ENCODE results near the gene GOLGA6L7. TPM values are rescaled to one million over a fixed set of nuclear protein-coding genes. Genes with fewer than 3 reads are reported as not detected.
A peak's percentile ranks its signal among the peaks of the same experiment; 100 is the strongest.
"Not testable (repeated sequence)": the region's sequence is repeated elsewhere in the genome, so short reads cannot be mapped to it uniquely, and the experiment has no call there.

GOLGA6L7 gene
- polyA plus RNA-seq, 4 donors, result 0.03 TPM; not detected in 3

DNA sequence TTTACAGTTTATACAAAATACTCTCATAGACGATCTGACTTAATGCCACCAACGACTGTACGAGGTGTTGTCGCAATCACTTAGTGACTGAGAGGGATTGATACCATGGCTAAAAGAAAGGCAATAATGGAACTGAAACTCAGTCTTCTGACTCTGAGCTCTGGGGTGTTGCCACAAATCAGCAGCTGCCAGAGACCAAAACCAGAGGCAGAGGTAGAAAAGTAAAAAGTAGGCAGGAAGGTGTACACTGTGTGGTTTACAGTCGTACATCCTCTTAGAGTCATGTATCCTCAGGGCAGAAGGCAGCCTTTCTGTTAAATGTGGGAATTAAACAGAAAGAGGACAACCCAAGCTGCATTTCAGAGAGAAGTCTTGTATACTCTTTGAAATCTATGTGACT is 1.2 kb downstream of the GOLGA6L7 start:
- FAIRE-seq; H3K9me3 ChIP-seq (ENCODE audit: control insufficient read depth in 2 of 2, insufficient read depth in 1 of 2, low read depth in 1 of 2, low read length in 1 of 2); H3K27ac ChIP-seq (ENCODE audit: low read depth in 1 of 3, low read length in 2 of 3); H3K4me1 ChIP-seq (ENCODE audit: control insufficient read depth in 3 of 3, insufficient read depth in 2 of 3, low read depth in 1 of 3, low read length in 2 of 3); H3K27me3 ChIP-seq (ENCODE audit: control insufficient read depth in 3 of 3, insufficient read depth in 3 of 3, low read length in 3 of 3); H3K4me3 ChIP-seq (ENCODE audit: low read depth in 1 of 3, low read length in 3 of 3); DNase-seq; H3K36me3 ChIP-seq (ENCODE audit: control insufficient read depth in 3 of 3, insufficient read depth in 2 of 3, low read depth in 1 of 3, low read length in 3 of 3): not testable (repeated sequence)
- WGBS, 3 donors, result 64 to 75% (median 74%) methylated on average over 5 of the region's 5 CpGs

DNA sequence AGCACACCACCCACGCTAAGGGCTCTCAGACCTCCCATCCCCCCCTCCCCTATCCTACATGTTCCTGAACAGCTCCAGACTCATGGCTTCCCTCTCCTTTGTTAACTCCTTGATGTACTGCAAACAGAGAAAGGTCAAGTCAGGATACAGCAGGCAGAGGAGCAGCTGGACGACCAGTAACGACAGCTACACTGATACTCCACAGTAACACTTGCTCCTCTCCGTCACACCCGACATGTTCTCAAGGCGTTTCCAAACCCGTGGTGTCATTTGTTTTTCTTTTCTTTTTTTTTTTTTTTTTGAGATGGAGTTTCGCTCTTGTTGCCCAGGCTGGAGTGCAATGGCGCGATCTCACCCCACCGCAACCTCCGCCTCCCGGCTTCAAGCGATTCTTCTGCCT is 4.3 kb downstream of the GOLGA6L7 start:
- 55 to 78% (median 59%) methylated on average over 4 to 8 of the region's 14 CpGs for WGBS, 3 donors
- H3K27me3 ChIP-seq (ENCODE audit: control insufficient read depth in 3 of 3, insufficient read depth in 3 of 3, low read length in 3 of 3); H3K9me3 ChIP-seq (ENCODE audit: control insufficient read depth in 2 of 2, insufficient read depth in 1 of 2, low read depth in 1 of 2, low read length in 1 of 2); H3K36me3 ChIP-seq (ENCODE audit: control insufficient read depth in 3 of 3, insufficient read depth in 2 of 3, low read depth in 1 of 3, low read length in 3 of 3); H3K4me1 ChIP-seq (ENCODE audit: control insufficient read depth in 3 of 3, insufficient read depth in 2 of 3, low read depth in 1 of 3, low read length in 2 of 3); FAIRE-seq; DNase-seq; H3K27ac ChIP-seq (ENCODE audit: low read depth in 1 of 3, low read length in 2 of 3); H3K4me3 ChIP-seq (ENCODE audit: low read depth in 1 of 3, low read length in 3 of 3): not testable (repeated sequence)

DNA sequence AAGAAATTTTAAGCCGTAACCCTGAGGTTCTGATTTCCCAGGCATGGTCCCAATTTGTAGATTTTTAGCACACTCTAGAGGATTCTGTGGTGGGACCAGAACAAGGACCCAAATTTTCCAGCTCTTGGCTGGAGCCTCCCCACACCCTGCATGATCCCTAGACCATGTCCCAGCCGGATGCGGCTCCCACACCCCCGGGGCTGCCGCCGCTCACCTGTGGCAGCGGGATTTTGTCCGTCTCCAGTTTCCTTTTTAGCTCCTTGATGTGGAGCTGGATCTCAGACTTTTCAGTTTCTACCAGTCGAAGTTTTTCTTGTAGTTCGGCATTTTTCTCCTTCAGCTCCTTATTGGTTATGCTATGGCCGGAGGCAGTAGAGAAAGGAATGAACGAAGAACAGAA is 4.9 kb downstream of the GOLGA6L7 start:
- not testable (repeated sequence) for H3K27ac ChIP-seq (ENCODE audit: low read depth in 1 of 3, low read length in 2 of 3); FAIRE-seq; DNase-seq; H3K9me3 ChIP-seq (ENCODE audit: control insufficient read depth in 2 of 2, insufficient read depth in 1 of 2, low read depth in 1 of 2, low read length in 1 of 2); H3K4me3 ChIP-seq (ENCODE audit: low read depth in 1 of 3, low read length in 3 of 3); H3K4me1 ChIP-seq (ENCODE audit: control insufficient read depth in 3 of 3, insufficient read depth in 2 of 3, low read depth in 1 of 3, low read length in 2 of 3); H3K27me3 ChIP-seq (ENCODE audit: control insufficient read depth in 3 of 3, insufficient read depth in 3 of 3, low read length in 3 of 3); H3K36me3 ChIP-seq (ENCODE audit: control insufficient read depth in 3 of 3, insufficient read depth in 2 of 3, low read depth in 1 of 3, low read length in 3 of 3)
- WGBS, 3 donors, result 92 to 96% (median 95%) methylated on average over 12 of the region's 12 CpGs

DNA sequence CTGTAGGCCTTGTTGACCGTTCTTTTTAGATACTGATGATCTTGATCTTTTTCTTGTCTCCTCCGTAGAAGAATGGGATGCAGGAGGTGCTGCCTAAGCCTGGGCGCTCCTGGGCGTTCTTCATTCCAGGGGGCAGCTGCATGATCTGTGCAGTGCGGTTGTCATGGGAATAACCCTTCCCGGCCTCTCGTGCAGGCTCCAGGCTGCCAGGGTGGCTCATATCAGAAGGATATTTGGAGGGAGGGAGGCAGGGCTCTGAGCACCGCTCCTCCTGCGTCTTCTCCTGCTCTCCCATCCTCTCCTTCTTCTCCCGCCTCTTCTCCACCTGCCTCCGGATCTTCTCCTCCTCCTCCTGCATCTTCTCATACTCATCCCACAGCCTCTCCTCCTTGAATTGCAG is 6.2 kb downstream of the GOLGA6L7 start:
- FAIRE-seq; DNase-seq; H3K36me3 ChIP-seq (ENCODE audit: control insufficient read depth in 3 of 3, insufficient read depth in 2 of 3, low read depth in 1 of 3, low read length in 3 of 3); H3K9me3 ChIP-seq (ENCODE audit: control insufficient read depth in 2 of 2, insufficient read depth in 1 of 2, low read depth in 1 of 2, low read length in 1 of 2); H3K4me1 ChIP-seq (ENCODE audit: control insufficient read depth in 3 of 3, insufficient read depth in 2 of 3, low read depth in 1 of 3, low read length in 2 of 3); H3K4me3 ChIP-seq (ENCODE audit: low read depth in 1 of 3, low read length in 3 of 3); H3K27me3 ChIP-seq (ENCODE audit: control insufficient read depth in 3 of 3, insufficient read depth in 3 of 3, low read length in 3 of 3); H3K27ac ChIP-seq (ENCODE audit: low read depth in 1 of 3, low read length in 2 of 3): not testable (repeated sequence)
- WGBS, 3 donors, result 70 to 84% (median 79%) methylated on average over 10 to 11 of the region's 11 CpGs

DNA sequence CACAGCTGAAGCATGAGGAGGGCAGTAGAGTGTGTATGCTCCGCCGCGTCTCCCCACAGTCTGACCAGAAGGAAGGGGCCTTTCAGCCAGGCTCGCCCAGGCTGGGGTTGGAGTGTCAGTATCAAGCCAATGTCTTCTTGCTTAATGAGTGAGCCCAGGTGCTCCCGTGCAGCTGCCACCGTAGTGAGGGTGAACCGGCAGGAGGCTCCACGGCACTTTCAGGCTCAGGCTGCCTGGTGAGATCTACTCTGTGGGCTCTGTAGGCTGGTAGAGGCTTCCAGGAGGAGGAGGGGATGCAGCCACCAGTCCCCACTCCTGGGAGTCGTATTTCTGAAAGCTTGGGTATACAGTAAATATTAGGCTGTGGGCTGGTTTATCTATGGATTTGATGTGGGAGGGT is 8.2 kb downstream of the GOLGA6L7 start:
- not testable (repeated sequence) for H3K4me1 ChIP-seq (ENCODE audit: control insufficient read depth in 3 of 3, insufficient read depth in 2 of 3, low read depth in 1 of 3, low read length in 2 of 3); FAIRE-seq; H3K4me3 ChIP-seq (ENCODE audit: low read depth in 1 of 3, low read length in 3 of 3); H3K36me3 ChIP-seq (ENCODE audit: control insufficient read depth in 3 of 3, insufficient read depth in 2 of 3, low read depth in 1 of 3, low read length in 3 of 3); H3K9me3 ChIP-seq (ENCODE audit: control insufficient read depth in 2 of 2, insufficient read depth in 1 of 2, low read depth in 1 of 2, low read length in 1 of 2); H3K27me3 ChIP-seq (ENCODE audit: control insufficient read depth in 3 of 3, insufficient read depth in 3 of 3, low read length in 3 of 3); DNase-seq; H3K27ac ChIP-seq (ENCODE audit: low read depth in 1 of 3, low read length in 2 of 3)
- 40 to 100% (median 85%) methylated on average over 1 to 8 of the region's 9 CpGs for WGBS, 3 donors

DNA sequence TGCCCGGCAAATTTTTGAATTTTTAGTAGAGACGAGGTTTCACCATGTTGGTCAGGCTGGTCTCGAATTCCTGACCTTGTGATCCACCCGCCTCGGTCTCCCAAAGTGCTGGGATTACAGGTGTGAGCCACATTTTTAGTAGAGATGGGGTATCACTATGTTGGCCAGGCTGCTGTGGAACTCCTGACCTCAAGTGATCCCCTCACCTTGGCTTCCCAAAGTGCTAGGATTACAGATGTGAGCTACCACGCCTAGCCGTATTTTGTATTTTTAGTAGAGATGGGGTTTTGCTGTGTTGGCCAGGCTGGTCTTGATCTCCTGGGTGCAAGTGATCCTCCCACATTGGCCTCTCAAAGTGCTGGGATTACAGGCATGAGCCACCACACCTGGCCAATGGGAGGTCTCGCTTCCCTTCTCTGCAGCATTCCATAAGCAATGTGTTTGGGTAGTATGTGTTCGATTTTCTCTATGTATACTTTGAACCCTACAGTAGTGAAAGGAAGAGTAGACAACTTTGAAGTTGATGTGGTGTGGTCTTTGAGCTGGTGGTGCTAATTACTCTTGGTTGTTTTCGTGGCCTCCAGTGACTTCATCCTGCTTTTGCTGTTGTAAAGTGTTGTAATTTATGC is 13.4 kb downstream of the GOLGA6L7 start:
- not testable (repeated sequence) for H3K36me3 ChIP-seq (ENCODE audit: control insufficient read depth in 3 of 3, insufficient read depth in 2 of 3, low read depth in 1 of 3, low read length in 3 of 3); H3K27me3 ChIP-seq (ENCODE audit: control insufficient read depth in 3 of 3, insufficient read depth in 3 of 3, low read length in 3 of 3); FAIRE-seq; H3K4me3 ChIP-seq (ENCODE audit: low read depth in 1 of 3, low read length in 3 of 3); H3K4me1 ChIP-seq (ENCODE audit: control insufficient read depth in 3 of 3, insufficient read depth in 2 of 3, low read depth in 1 of 3, low read length in 2 of 3); H3K27ac ChIP-seq (ENCODE audit: low read depth in 1 of 3, low read length in 2 of 3); DNase-seq; H3K9me3 ChIP-seq (ENCODE audit: control insufficient read depth in 2 of 2, insufficient read depth in 1 of 2, low read depth in 1 of 2, low read length in 1 of 2)
- 73 to 87% (median 80%) methylated on average over 10 of the region's 10 CpGs for WGBS, 3 donors

DNA sequence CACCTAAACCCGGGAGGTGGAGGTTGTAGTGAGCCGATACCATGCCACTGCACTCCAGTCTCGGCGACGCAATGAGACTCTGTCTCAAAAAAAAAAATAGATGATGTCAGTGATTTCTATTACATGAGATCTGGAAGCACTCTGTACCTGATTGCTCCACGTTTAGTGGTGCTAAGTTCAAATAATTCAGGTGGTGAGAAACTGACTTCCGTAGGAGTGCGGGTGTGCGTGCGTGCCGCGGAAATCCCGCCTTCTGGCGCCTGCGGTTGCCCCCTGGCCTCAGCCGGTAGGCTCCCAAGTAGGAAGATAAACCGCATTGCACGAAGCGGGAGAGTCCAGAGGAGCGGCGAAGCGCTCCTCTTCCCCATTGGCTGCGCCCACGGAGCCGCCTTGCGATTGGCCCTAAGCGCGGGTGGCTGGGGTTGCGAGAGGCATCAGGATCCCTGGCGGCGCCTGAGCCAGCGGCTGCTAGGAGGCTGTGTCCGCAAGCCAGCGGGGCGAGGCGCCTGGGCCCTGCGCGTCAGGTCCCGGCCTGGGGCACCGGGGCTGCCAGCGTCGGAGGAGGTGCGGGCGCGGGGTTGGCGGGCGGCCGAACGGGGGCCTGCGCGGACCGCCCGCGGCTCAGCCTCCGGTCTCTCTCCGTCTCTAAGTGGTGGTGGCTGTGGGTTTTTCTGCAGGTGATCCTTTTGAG is 16.4 kb downstream of the GOLGA6L7 start:
- 5 to 21% (median 14%) methylated on average over 46 to 56 of the region's 56 CpGs for WGBS, 3 donors

DNA sequence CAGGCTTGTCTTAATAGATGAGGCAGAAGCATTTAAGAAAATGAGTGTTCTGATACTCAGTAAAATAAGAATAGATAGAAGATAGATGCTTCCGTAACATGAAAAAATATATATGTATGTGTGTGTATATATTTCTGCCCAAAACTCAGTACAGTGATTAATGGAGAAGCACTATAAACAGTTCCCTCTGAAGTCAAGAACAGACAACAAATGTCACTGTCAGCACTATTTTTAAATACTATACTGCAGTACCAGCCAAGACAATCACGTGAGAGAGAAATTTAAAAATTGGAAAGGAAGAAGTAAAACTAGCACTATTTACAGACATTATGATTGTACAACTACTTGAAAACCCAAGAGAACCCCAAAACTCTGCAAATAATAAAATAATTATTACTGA is 27.0 kb downstream of the GOLGA6L7 start:
- 62 to 92% (median 86%) methylated on average over 2 of the region's 2 CpGs for WGBS, 3 donors
- not testable (repeated sequence) for H3K27ac ChIP-seq (ENCODE audit: low read depth in 1 of 3, low read length in 2 of 3); H3K27me3 ChIP-seq (ENCODE audit: control insufficient read depth in 3 of 3, insufficient read depth in 3 of 3, low read length in 3 of 3)

More for the DNA sequence above, 16.4 kb downstream of the GOLGA6L7 start:
- not testable (repeated sequence) for H3K27ac ChIP-seq (ENCODE audit: low read depth in 1 of 3, low read length in 2 of 3); H3K36me3 ChIP-seq (ENCODE audit: control insufficient read depth in 3 of 3, insufficient read depth in 2 of 3, low read depth in 1 of 3, low read length in 3 of 3); H3K9me3 ChIP-seq (ENCODE audit: control insufficient read depth in 2 of 2, insufficient read depth in 1 of 2, low read depth in 1 of 2, low read length in 1 of 2); H3K27me3 ChIP-seq (ENCODE audit: control insufficient read depth in 3 of 3, insufficient read depth in 3 of 3, low read length in 3 of 3); FAIRE-seq; H3K4me1 ChIP-seq (ENCODE audit: control insufficient read depth in 3 of 3, insufficient read depth in 2 of 3, low read depth in 1 of 3, low read length in 2 of 3)
- H3K4me3 ChIP-seq (ENCODE audit: low read depth in 1 of 3, low read length in 3 of 3), result peak overlapping the region in 1 of 3 donors; percentile 7
- peak; percentile 0 to 31 for DNase-seq

DNA sequence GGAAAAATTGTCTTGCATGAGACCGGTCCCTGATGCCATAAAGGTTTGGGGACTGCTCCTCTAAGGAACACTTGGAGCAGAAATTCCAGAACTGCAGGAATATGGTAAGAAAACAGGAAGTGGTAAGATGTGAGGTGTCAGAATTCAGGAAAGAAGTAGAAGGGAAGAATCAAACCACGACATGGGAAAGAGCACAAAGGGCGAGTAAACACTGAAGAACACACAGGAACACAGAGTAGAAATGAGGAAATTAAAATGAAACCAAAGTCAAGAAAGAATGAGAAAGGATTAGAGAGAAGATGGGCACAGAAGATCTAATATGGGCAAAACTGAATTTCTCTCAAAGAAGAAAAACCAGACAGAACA is 28.5 kb downstream of the GOLGA6L7 start:
- 80% methylated on average over 1 of the region's 3 CpGs; no CpG with 5 or more reads in 2 of the 3 donors for WGBS, 3 donors
- not testable (repeated sequence) for H3K4me1 ChIP-seq (ENCODE audit: control insufficient read depth in 3 of 3, insufficient read depth in 2 of 3, low read depth in 1 of 3, low read length in 2 of 3); H3K9me3 ChIP-seq (ENCODE audit: control insufficient read depth in 2 of 2, insufficient read depth in 1 of 2, low read depth in 1 of 2, low read length in 1 of 2); H3K27me3 ChIP-seq (ENCODE audit: control insufficient read depth in 3 of 3, insufficient read depth in 3 of 3, low read length in 3 of 3); H3K36me3 ChIP-seq (ENCODE audit: control insufficient read depth in 3 of 3, insufficient read depth in 2 of 3, low read depth in 1 of 3, low read length in 3 of 3); H3K27ac ChIP-seq (ENCODE audit: low read depth in 1 of 3, low read length in 2 of 3); H3K4me3 ChIP-seq (ENCODE audit: low read depth in 1 of 3, low read length in 3 of 3); DNase-seq; FAIRE-seq

More for the DNA sequence above, 27.0 kb downstream of the GOLGA6L7 start:
- not testable (repeated sequence) for H3K36me3 ChIP-seq (ENCODE audit: control insufficient read depth in 3 of 3, insufficient read depth in 2 of 3, low read depth in 1 of 3, low read length in 3 of 3); H3K4me3 ChIP-seq (ENCODE audit: low read depth in 1 of 3, low read length in 3 of 3); DNase-seq; FAIRE-seq; H3K4me1 ChIP-seq (ENCODE audit: control insufficient read depth in 3 of 3, insufficient read depth in 2 of 3, low read depth in 1 of 3, low read length in 2 of 3); H3K9me3 ChIP-seq (ENCODE audit: control insufficient read depth in 2 of 2, insufficient read depth in 1 of 2, low read depth in 1 of 2, low read length in 1 of 2)
